Measurements from ENCODE around the gene LTA4H.

LTA4H gene

DNA sequence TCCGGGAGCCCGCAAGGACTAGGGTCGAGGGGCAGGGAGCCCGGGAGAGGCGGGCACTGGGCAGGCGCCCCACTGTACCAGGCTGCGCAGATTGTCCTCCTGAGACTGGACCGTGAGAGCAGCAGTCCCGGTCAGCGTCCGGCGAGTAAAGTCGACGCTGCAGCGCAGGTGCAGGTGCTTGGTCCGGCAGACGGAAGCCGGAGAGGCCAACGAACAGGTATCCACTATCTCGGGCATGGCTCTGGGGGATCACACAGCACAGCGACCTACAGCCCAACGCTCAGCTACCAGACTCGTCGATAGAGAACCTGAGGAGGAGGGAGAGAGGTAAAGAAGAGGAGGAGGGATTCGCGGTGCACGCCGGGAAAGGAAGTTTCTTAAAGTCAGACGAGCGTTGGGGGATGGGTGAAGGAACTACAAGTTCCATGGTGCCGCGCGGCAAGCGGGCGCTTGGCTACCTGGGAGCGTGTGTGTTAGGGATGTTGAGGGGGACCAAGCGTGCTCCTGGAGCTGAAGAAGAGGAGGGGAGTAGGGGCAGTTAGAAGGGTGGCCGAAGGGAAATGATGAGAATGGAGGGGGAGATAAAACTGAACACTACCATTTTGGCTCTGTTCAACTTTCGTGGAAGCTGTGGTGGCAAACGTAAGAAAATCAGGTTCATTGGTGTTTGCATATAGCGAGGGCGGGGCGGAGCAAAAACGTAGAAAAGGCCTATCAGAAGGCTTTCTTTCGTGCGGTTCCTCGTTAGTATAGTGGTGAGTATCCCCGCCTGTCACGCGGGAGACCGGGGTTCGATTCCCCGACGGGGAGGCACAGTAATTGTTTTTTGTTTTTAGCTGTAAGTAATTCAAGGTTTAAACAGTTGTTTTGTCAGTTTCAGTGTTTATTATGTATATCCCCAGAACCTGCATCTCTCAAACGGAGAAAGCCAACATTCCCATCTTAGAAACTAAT is at the start of gene LTA4H:
Gene LTA4H (minus strand): TSS at position 305 of the 954 bp plus-strand sequence. CDS start 68 bp downstream, at position 237.
- peak within 1 kb of the TSS; percentile 69 for H3K9ac ChIP-seq (ENCODE audit: low read length)
- H3K9me3 ChIP-seq (replicated peaks; ENCODE audit: insufficient read depth, low read length) = no peaks in the 10 kb centered on the region
- H3K36me3 ChIP-seq (replicated peaks; ENCODE audit: insufficient read depth, low read length) = no peaks in the 10 kb centered on the region
- peak within 1 kb of the TSS; percentile 41; the same call in 1 of the 2 replicates for H3K27ac ChIP-seq (ENCODE audit: low read length)
- H3K9me2 ChIP-seq (replicated peaks; ENCODE audit: insufficient read depth, low read length) = no peaks in the 10 kb centered on the region
- no peaks in the 10 kb centered on the region for H3K27me3 ChIP-seq (replicated peaks; ENCODE audit: insufficient read depth, low read length)
- TF ChIP-seq, protein P1, sequence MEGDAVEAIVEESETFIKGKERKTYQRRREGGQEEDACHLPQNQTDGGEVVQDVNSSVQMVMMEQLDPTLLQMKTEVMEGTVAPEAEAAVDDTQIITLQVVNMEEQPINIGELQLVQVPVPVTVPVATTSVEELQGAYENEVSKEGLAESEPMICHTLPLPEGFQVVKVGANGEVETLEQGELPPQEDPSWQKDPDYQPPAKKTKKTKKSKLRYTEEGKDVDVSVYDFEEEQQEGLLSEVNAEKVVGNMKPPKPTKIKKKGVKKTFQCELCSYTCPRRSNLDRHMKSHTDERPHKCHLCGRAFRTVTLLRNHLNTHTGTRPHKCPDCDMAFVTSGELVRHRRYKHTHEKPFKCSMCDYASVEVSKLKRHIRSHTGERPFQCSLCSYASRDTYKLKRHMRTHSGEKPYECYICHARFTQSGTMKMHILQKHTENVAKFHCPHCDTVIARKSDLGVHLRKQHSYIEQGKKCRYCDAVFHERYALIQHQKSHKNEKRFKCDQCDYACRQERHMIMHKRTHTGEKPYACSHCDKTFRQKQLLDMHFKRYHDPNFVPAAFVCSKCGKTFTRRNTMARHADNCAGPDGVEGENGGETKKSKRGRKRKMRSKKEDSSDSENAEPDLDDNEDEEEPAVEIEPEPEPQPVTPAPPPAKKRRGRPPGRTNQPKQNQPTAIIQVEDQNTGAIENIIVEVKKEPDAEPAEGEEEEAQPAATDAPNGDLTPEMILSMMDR (IDR thresholded peaks at IDR 0.05; ENCODE audit: low read length) = no peak
- TF ChIP-seq EZH2phosphoT487 (IDR thresholded peaks at IDR 0.05; ENCODE audit: low read length) (no peak), EZH2 (optimal IDR thresholded peaks at IDR 0.05; ENCODE audit: low read depth, low read length) (no peak)
- H3K4me2 ChIP-seq (ENCODE audit: low read depth, low read length) = peak within 1 kb of the TSS; percentile 74
- peaks cover 21% of the 10 kb centered on the region for H3K79me2 ChIP-seq (ENCODE audit: low read length)
- peaks cover 10% of the 10 kb centered on the region; the same call in 1 of the 2 replicates for H3F3A ChIP-seq (ENCODE audit: insufficient read depth, low read length)
- no peaks in the 10 kb centered on the region for H4K20me1 ChIP-seq (ENCODE audit: insufficient read depth, low read length)
- peak within 1 kb of the TSS; percentile 89 for H2AFZ ChIP-seq (ENCODE audit: low read length)
- peak within 1 kb of the TSS; percentile 83 for H3K4me3 ChIP-seq (ENCODE audit: low read length)
- peak; percentile 98 for DNase-seq
- H3K4me1 ChIP-seq (ENCODE audit: low read length) = no peaks in the 10 kb centered on the region; the same call in 1 of the 2 replicates

DNA sequence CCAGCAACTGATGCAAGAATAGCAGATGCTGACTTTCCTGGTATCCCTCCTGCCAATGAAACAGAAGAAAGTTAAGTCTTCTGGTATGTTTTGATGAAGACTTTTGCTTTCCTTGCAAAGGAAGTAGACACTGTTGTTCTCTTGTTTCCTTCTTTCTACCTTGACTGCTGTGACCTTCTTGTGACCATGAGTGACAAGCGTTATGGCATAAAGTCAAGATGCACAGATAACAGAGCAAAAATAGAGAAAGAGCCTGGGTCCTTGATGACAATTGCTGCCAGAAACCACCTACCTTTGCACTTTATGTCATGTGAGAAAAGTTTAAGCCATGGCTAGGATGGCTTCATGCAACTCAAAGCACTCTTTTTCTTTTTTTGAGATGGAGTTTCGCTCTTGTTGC is 49.2 kb upstream of the LTA4H start:
- H3K36me3 ChIP-seq (replicated peaks; ENCODE audit: insufficient read depth, low read length) = no peaks in the 10 kb centered on the region
- no peaks in the 10 kb centered on the region for H3K9me2 ChIP-seq (replicated peaks; ENCODE audit: insufficient read depth, low read length)
- no peak overlapping the region for H3K27ac ChIP-seq (ENCODE audit: low read length)
- H3K4me1 ChIP-seq (ENCODE audit: low read length) = no peaks in the 10 kb centered on the region
- H2AFZ ChIP-seq (ENCODE audit: low read length) = no peak overlapping the region
- no peak overlapping the region for H3K9ac ChIP-seq (ENCODE audit: low read length)
- no peak overlapping the region for H3K4me2 ChIP-seq (ENCODE audit: low read depth, low read length)
- no peaks in the 10 kb centered on the region for H4K20me1 ChIP-seq (ENCODE audit: insufficient read depth, low read length)
- no peak for DNase-seq
- H3K79me2 ChIP-seq (ENCODE audit: low read length) = no peaks in the 10 kb centered on the region
- H3K27me3 ChIP-seq (replicated peaks; ENCODE audit: insufficient read depth, low read length) = no peaks in the 10 kb centered on the region
- no peaks in the 10 kb centered on the region for H3K9me3 ChIP-seq (replicated peaks; ENCODE audit: insufficient read depth, low read length)
- no peak overlapping the region for H3K4me3 ChIP-seq (ENCODE audit: low read length)
- TF ChIP-seq EZH2phosphoT487 (IDR thresholded peaks at IDR 0.05; ENCODE audit: low read length) (no peak), EZH2 (optimal IDR thresholded peaks at IDR 0.05; ENCODE audit: low read depth, low read length) (no peak)
- TF ChIP-seq, protein P1 (IDR thresholded peaks at IDR 0.05; ENCODE audit: low read length) = no peak
- H3F3A ChIP-seq (ENCODE audit: insufficient read depth, low read length) = no peaks in the 10 kb centered on the region

DNA sequence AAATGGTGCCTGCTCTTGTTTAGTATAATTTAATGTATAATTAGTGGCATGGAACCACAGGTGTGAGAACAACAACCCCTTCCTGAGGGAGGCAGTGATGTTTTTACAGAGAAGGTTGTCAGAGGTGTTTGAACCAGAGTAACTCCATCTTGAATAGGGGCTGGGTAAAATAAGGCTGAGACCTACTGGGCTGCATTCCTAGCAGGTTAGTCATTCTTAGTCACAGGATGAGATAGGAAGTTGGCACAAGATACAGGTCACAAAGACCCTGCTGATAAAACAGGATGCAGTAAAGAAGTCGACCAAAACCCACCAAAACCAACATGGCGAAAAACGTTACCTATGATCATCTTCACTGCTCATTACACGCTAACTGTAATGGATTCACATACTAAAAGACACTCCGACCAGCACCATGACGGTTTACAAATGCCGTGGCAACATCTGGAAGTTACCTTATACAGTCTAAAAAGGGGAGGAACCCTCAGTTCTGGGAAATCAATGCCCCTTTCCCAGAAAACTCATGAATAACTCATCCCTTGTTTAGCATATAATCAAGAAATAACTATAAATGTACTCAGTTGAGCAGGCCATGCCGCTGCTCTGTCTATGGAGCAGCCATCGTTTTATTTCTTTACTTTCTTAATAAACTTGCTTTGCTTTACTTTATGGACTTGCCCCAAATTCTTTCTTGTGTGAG is 47.8 kb upstream of the LTA4H start:
- Histone ChIP-seq H3K9ac (ENCODE audit: low read length) (no peak overlapping the region), H3K4me2 (ENCODE audit: low read depth, low read length) (no peak overlapping the region), H3F3A (ENCODE audit: insufficient read depth, low read length) (no peaks in the 10 kb centered on the region), H3K9me3 (replicated peaks; ENCODE audit: insufficient read depth, low read length) (no peaks in the 10 kb centered on the region), H3K9me2 (replicated peaks; ENCODE audit: insufficient read depth, low read length) (no peaks in the 10 kb centered on the region), H3K36me3 (replicated peaks; ENCODE audit: insufficient read depth, low read length) (no peaks in the 10 kb centered on the region), H3K4me3 (ENCODE audit: low read length) (no peak overlapping the region), H4K20me1 (ENCODE audit: insufficient read depth, low read length) (no peaks in the 10 kb centered on the region), H3K27ac (ENCODE audit: low read length) (no peak overlapping the region), H3K79me2 (ENCODE audit: low read length) (no peaks in the 10 kb centered on the region), H3K4me1 (ENCODE audit: low read length) (no peaks in the 10 kb centered on the region), H3K27me3 (replicated peaks; ENCODE audit: insufficient read depth, low read length) (no peaks in the 10 kb centered on the region), H2AFZ (ENCODE audit: low read length) (no peak overlapping the region)
- TF ChIP-seq, protein P1 (IDR thresholded peaks at IDR 0.05; ENCODE audit: low read length) = no peak
- no peak for TF ChIP-seq EZH2 (optimal IDR thresholded peaks at IDR 0.05; ENCODE audit: low read depth, low read length)
- no peak for TF ChIP-seq EZH2phosphoT487 (IDR thresholded peaks at IDR 0.05; ENCODE audit: low read length)
- DNase-seq = no peak

Measured in MM.1S (cell line).